Measurements from ENCODE around the gene SPATA2L. TPM values are rescaled to one million over a fixed set of nuclear protein-coding genes. Genes with fewer than 3 reads are reported as not detected.

The SPATA2L gene
- polyA plus RNA-seq, 6 donors from 2014 or later, result 5.9 to 18.8 (median 8.6) TPM

- Mint-ChIP-seq H3K36me3 (peaks cover 0 to 6% of the 10 kb centered on the region in 2 donors), H3K4me3 (peak overlapping the region in 2 of 8 donors; percentile 48 to 71), H3K4me1 (peaks cover 13 to 16% (median 15%) of the 10 kb centered on the region in 3 donors), H3K9me3 (no peaks in the 10 kb centered on the region), H3K27me3 (no peaks in the 10 kb centered on the region), H3K27ac (peak overlapping the region in 1 of 6 donors; percentile 50)
- DNase-seq (no peak), ATAC-seq (ENCODE audit: low read depth in 2 of 2) (no peak)
These were observed 40.3 kb downstream of the SPATA2L start for GRCh38 chr16:89661215-89661614.

DNA sequence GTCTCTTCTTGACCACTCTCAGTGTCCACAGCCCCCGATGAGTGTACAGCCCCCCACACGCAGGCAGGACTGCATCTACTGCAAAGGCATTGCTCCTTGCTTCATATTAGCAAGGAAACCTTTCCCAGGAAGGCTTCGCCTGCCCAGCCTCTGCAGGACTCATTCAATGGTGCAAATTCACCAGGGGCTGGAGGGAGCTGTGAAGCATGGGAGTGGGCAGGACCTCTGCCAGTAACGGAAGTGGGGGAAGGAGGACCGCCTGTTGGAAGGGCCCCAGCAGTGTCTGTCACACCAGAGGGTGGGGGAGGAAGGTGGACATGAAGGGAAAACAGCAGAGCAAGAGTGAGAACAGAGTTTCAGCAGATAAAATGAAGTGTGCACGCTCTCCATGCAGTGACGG is 41.4 kb downstream of the SPATA2L start:
- peaks cover 16 to 26% (median 24%) of the 10 kb centered on the region in 3 donors for H3K4me1 Mint-ChIP-seq
- ATAC-seq (ENCODE audit: low read depth in 2 of 2), result no peak
- H3K9me3 Mint-ChIP-seq, result no peaks in the 10 kb centered on the region
- H3K4me3 Mint-ChIP-seq, result peak overlapping the region in 3 of 8 donors; percentile 25 to 73 (median 60)
- no peaks in the 10 kb centered on the region for H3K27me3 Mint-ChIP-seq
- peaks cover 0 to 6% of the 10 kb centered on the region in 2 donors for H3K36me3 Mint-ChIP-seq
- no peak for DNase-seq
- H3K27ac Mint-ChIP-seq, result peak overlapping the region in 1 of 6 donors; percentile 80

GRCh38 chr16:89658221-89658879 is 43.2 kb downstream of the SPATA2L start:
- Mint-ChIP-seq H3K36me3 (peaks cover 0 to 6% of the 10 kb centered on the region in 2 donors), H3K27me3 (no peaks in the 10 kb centered on the region), H3K27ac (peak overlapping the region; percentile 59 to 97 (median 90)), H3K4me1 (peaks cover 16 to 34% (median 28%) of the 10 kb centered on the region in 3 donors), H3K4me3 (peak overlapping the region; percentile 82 to 93 (median 89)), H3K9me3 (no peaks in the 10 kb centered on the region)
- ATAC-seq (ENCODE audit: low read depth in 2 of 2) (no peak), DNase-seq (no peak)

GRCh38 chr16:89657442-89658220 is 43.9 kb downstream of the SPATA2L start, which contains the start of the genes CHMP1A and SPATA33:
TSS of gene CHMP1A (minus strand) at chr16:89657708. CDS start at chr16:89657588, 120 bp downstream.
TSS of gene SPATA33 (plus strand) at chr16:89657836. CDS start at chr16:89657912, 76 bp downstream.
- H3K27ac Mint-ChIP-seq, result peak within 1 kb of the TSS; percentile 89 to 97 (median 92)
- peak within 1 kb of the TSS; percentile 82 to 93 (median 89) for H3K4me3 Mint-ChIP-seq
- peak; percentile 94 for DNase-seq
- H3K4me1 Mint-ChIP-seq, result peaks cover 16 to 34% (median 28%) of the 10 kb centered on the region in 3 donors
- peak; percentile 93 to 94 for ATAC-seq (ENCODE audit: low read depth in 2 of 2)
- H3K9me3 Mint-ChIP-seq, result no peaks in the 10 kb centered on the region
- H3K36me3 Mint-ChIP-seq, result peaks cover 0 to 6% of the 10 kb centered on the region in 2 donors
- H3K27me3 Mint-ChIP-seq, result no peaks in the 10 kb centered on the region

GRCh38 chr16:89656435-89657121 is 44.9 kb downstream of the SPATA2L start:
- Mint-ChIP-seq H3K4me3 (peak overlapping the region; percentile 74 to 93 (median 86)), H3K36me3 (peaks cover 0 to 5% of the 10 kb centered on the region in 2 donors), H3K27me3 (no peaks in the 10 kb centered on the region), H3K9me3 (no peaks in the 10 kb centered on the region), H3K27ac (peak overlapping the region in 5 of 6 donors; percentile 84 to 92 (median 90)), H3K4me1 (peaks cover 16 to 34% (median 28%) of the 10 kb centered on the region in 3 donors)
- no peak for DNase-seq
- no peak for ATAC-seq (ENCODE audit: low read depth in 2 of 2)

DNA sequence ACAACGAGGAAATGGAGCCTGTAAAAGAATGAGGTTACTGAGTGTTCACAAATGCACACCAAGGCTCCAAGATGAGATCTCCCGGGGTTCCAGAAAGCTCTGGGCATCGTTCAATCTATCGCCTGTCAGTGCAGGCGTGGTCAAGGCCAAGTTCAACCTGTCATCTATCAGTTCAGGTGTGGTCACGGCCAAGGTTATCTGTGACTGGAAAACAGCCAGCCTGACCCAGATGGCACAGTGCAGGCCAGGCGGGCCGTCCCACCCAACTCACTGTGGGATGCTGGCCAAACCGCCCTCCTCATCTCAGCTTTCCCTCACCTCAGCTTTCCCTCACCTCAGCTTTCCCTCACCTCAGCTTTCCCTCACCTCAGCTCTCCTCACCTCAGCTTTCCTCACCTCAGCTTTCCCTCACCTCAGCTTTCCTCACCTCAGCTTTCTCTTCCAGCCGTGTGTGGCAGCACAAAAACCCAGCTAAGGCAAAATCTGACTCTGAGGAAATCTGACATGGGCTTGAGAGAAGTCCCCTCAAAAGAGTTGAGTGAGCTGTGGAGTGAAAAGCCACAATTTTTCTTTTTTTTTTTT is 46.4 kb downstream of the SPATA2L start:
- Mint-ChIP-seq H3K4me1 (peaks cover 18 to 34% (median 28%) of the 10 kb centered on the region in 3 donors), H3K9me3 (no peaks in the 10 kb centered on the region), H3K36me3 (no peaks in the 10 kb centered on the region), H3K27ac (peak overlapping the region in 4 of 6 donors; percentile 34 to 62 (median 44)), H3K27me3 (no peaks in the 10 kb centered on the region), H3K4me3 (peak overlapping the region in 5 of 8 donors; percentile 15 to 93 (median 77))
- DNase-seq (no peak), ATAC-seq (ENCODE audit: low read depth in 2 of 2) (no peak)

- ATAC-seq (ENCODE audit: low read depth in 2 of 2) (no peak), DNase-seq (no peak)
- Mint-ChIP-seq H3K27ac (peak overlapping the region in 1 of 6 donors; percentile 54), H3K27me3 (no peaks in the 10 kb centered on the region), H3K4me1 (peaks cover 22 to 31% (median 26%) of the 10 kb centered on the region in 3 donors), H3K9me3 (no peaks in the 10 kb centered on the region), H3K4me3 (peak overlapping the region in 6 of 8 donors; percentile 25 to 75 (median 38)), H3K36me3 (peaks cover 0 to 7% of the 10 kb centered on the region in 2 donors)
These were observed 47.7 kb downstream of the SPATA2L start for GRCh38 chr16:89653656-89654295.

GRCh38 chr16:89651584-89651983 is 49.9 kb downstream of the SPATA2L start:
- peaks cover 0 to 7% of the 10 kb centered on the region in 2 donors for H3K36me3 Mint-ChIP-seq

DNA sequence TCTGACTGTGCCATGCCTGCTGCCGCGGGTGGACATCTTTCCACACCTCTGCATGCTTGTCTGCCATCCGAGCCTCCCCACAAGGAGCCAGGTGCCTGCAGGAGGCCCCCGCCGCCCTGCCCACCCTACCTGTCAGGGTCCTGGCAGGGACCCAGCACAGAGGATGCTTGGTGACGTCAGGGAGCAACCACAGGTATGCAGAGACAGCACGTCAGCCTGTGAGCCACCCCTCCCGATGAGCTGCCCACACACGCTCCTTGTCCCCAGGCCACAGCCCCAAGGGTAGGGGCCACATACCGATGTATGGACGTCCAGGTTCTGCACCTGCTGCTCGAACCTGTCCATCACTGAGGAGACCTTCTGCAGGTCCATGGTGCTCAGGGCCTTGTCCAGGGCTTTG is 54.6 kb downstream of the SPATA2L start:
- H3K36me3 Mint-ChIP-seq, result peaks cover 0 to 7% of the 10 kb centered on the region in 2 donors
- H3K27ac Mint-ChIP-seq, result peak overlapping the region in 2 of 6 donors; percentile 36 to 54
- ATAC-seq (ENCODE audit: low read depth in 2 of 2), result no peak
- H3K27me3 Mint-ChIP-seq, result no peaks in the 10 kb centered on the region
- no peak for DNase-seq
- no peak overlapping the region for H3K4me3 Mint-ChIP-seq
- H3K4me1 Mint-ChIP-seq, result peaks cover 0 to 6% (median 0%) of the 10 kb centered on the region in 3 donors
- H3K9me3 Mint-ChIP-seq, result no peaks in the 10 kb centered on the region

More at GRCh38 chr16:89651584-89651983, 49.9 kb downstream of the SPATA2L start:
- DNase-seq (no peak), ATAC-seq (ENCODE audit: low read depth in 2 of 2) (no peak)
- Mint-ChIP-seq H3K27ac (no peak overlapping the region), H3K27me3 (no peaks in the 10 kb centered on the region), H3K4me3 (no peak overlapping the region), H3K4me1 (peaks cover 11 to 24% (median 16%) of the 10 kb centered on the region in 3 donors), H3K9me3 (no peaks in the 10 kb centered on the region)

Other genes starting within 250 kb of the SPATA2L start
- 10 to 100 TPM in 3 of 6 donors, 1 to 10 TPM in 2, under 1 TPM in 1; 0.78 to 24.8 (median 10.1) TPM for gene ANKRD11, start 211.1 kb downstream of the SPATA2L start, polyA plus RNA-seq (ENCODE audit: low read depth in 6 of 6)
- gene SPG7, start 193.3 kb downstream of the SPATA2L start, polyA plus RNA-seq (ENCODE audit: low read depth in 6 of 6), result 10 to 100 TPM; 34.8 to 54.1 (median 40.0) TPM
- gene RPL13, start 141.0 kb downstream of the SPATA2L start, polyA plus RNA-seq (ENCODE audit: low read depth in 6 of 6), result 1,000 to 10,000 TPM; 3,620 to 5,980 (median 5,028) TPM
- not detected for gene CPNE7, start 125.9 kb downstream of the SPATA2L start, polyA plus RNA-seq (ENCODE audit: low read depth in 6 of 6)
- not detected for gene DPEP1, start 88.1 kb downstream of the SPATA2L start, polyA plus RNA-seq (ENCODE audit: low read depth in 6 of 6)
- gene CHMP1A, start 44.0 kb downstream of the SPATA2L start, polyA plus RNA-seq (ENCODE audit: low read depth in 6 of 6), result 10 to 100 TPM; 63.0 to 91.4 (median 73.5) TPM
- gene SPATA33, start 43.9 kb downstream of the SPATA2L start, polyA plus RNA-seq (ENCODE audit: low read depth in 6 of 6), result 1 to 10 TPM in 5 of 6 donors, not detected in 1; 1.5 to 3.2 (median 2.5) TPM
- gene CDK10, start 15.0 kb downstream of the SPATA2L start, polyA plus RNA-seq (ENCODE audit: low read depth in 6 of 6), result 10 to 100 TPM; 16.7 to 27.7 (median 19.6) TPM
- gene VPS9D1, start 19.2 kb upstream of the SPATA2L start, polyA plus RNA-seq (ENCODE audit: low read depth in 6 of 6), result under 1 TPM in 5 of 6 donors, not detected in 1; 0.14 to 0.88 (median 0.51) TPM
- 10 to 100 TPM in 2 of 6 donors, 1 to 10 TPM in 3, under 1 TPM in 1; 0.22 to 32.6 (median 8.3) TPM for gene ZNF276, start 19.8 kb upstream of the SPATA2L start, polyA plus RNA-seq (ENCODE audit: low read depth in 6 of 6)
- 10 to 100 TPM; 11.7 to 30.5 (median 17.4) TPM for gene FANCA, start 114.9 kb upstream of the SPATA2L start, polyA plus RNA-seq (ENCODE audit: low read depth in 6 of 6)
- gene SPIRE2, start 126.8 kb upstream of the SPATA2L start, polyA plus RNA-seq (ENCODE audit: low read depth in 6 of 6), result under 1 TPM in 3 of 6 donors, not detected in 3; 0.09 to 0.57 (median 0.20) TPM
- 100 to 1,000 TPM in 5 of 6 donors, 10 to 100 TPM in 1; 88.4 to 135 (median 108) TPM for gene TCF25, start 171.9 kb upstream of the SPATA2L start, polyA plus RNA-seq (ENCODE audit: low read depth in 6 of 6)
- under 1 TPM in 5 of 6 donors, not detected in 1; 0.12 to 0.62 (median 0.48) TPM for gene MC1R, start 217.2 kb upstream of the SPATA2L start, polyA plus RNA-seq (ENCODE audit: low read depth in 6 of 6)
- 10 to 100 TPM in 1 of 6 donors, 1 to 10 TPM in 4, under 1 TPM in 1; 0.99 to 12.2 (median 5.0) TPM for gene TUBB3, start 221.6 kb upstream of the SPATA2L start, polyA plus RNA-seq (ENCODE audit: low read depth in 6 of 6)
- 100 to 1,000 TPM in 4 of 6 donors, 10 to 100 TPM in 2; 66.9 to 126 (median 105) TPM for gene DEF8, start 247.1 kb upstream of the SPATA2L start, polyA plus RNA-seq (ENCODE audit: low read depth in 6 of 6)